ENCODE measurements around the gene IL17RD. TPM values are rescaled to one million over a fixed set of nuclear protein-coding genes. Genes with fewer than 3 reads are reported as not detected.

Gene IL17RD
- total RNA-seq, 1 donor from 2014 or later: 1.1 TPM

DNA sequence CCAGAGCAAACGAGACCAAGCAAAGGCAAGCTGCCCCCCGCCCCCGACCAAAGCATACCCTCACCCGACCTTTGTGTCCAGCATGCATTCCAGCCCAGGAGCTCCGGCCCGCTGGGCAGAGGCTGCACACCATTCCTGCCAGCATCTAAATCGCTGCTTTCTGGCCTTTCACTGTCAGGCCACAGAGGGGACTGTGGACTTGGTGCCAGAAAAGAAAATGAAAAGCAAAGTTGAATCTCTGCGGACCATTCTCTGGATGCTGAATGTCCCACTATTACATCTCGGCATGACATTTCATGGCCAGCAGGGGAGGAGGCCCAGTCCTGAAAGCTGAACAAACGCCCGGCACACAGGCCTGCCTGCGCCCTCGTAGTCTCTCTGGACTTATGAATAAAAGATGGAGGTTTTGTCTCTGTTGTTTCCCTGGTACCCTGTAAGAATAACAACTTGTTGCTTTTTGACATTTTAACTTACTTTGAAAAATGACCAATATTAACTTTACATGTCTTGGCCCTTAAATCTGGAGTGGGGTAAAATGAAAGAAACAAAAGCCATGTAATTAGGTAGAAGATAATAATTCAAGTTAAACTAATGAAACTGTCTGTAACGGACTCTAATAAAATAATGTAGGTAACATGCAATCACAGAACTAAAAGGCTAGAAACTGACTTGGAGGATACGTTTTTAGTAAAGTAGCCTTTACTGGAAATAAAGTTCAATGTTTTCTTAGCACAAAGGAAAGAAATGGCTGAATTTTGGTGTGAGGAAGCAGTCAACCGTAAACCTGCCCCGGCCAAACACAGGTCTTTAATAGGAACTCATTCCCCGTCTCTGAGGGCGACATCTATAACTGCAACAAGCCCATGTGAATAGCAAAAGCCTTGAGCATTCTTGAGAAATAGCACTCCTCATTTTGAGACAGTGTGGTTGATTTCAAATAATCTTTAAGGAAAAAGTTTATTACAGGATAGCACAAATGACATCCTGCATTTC, 12.7 kb downstream of the IL17RD start:
- H3K27ac ChIP-seq: no peak overlapping the region
- DNase-seq: no peak
- H3K4me3 ChIP-seq: no peak overlapping the region
- H3K36me3 ChIP-seq: no peaks in the 10 kb centered on the region
- H3K4me1 ChIP-seq: no peaks in the 10 kb centered on the region
- no peak for TF ChIP-seq CTCF (IDR thresholded peaks at IDR 0.05)
- intact Hi-C loops (cut with DNase I): no loop called here
- H3K9me3 ChIP-seq: no peaks in the 10 kb centered on the region
- H3K27me3 ChIP-seq: no peaks in the 10 kb centered on the region
- ATAC-seq: no peak

DNA sequence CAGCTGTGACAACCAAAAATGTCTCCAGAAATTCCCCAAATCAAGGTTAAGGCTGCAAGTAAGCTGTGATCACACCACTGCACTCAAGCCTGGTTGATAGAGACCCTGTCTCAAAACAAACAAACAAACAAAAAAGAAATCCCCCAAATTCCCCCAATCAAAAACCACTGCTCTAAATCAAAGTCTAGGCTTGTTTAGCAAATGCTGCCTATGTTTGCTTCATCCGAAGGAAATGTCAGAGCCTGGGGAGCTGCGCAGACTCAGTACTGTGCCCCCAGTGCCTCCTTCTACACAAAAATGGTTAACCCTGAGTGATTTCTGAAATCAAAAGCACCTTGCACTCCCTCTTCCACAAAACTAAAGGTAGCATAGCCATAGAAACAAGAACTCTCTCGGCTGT, 13.4 kb downstream of the IL17RD start:
- no peak for ATAC-seq
- H3K4me1 ChIP-seq: no peaks in the 10 kb centered on the region
- H3K27me3 ChIP-seq: no peaks in the 10 kb centered on the region
- intact Hi-C loops (cut with DNase I): no loop called here
- DNase-seq: no peak
- TF ChIP-seq CTCF (IDR thresholded peaks at IDR 0.05): no peak
- no peak overlapping the region for H3K4me3 ChIP-seq
- H3K27ac ChIP-seq: no peak overlapping the region
- H3K9me3 ChIP-seq: no peaks in the 10 kb centered on the region
- no peaks in the 10 kb centered on the region for H3K36me3 ChIP-seq

DNA sequence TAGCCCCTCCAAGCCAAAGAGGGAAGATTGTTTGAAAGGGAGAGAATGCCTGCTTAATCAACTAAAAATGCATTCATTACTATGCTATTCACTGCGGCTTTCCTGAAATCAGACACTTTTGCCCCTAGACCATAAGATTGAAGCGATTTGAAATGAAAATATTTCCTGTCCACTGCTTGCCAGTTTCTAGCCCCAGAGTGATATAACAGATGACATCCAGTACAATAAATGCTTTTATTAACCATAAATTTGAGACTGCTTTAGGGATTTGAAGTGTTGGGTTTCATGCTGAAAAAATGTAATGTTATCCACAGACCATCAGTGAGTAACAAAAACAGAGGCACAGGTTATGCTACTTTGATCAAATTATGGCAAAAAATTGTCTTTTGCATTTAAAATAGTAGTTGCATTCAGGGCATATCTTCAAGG, 14.1 kb downstream of the IL17RD start:
- no peak for ATAC-seq

GRCh38 chr3:57150113-57150581, 15.0 kb downstream of the IL17RD start:
- Histone ChIP-seq H3K4me3 (no peak overlapping the region), H3K27me3 (no peaks in the 10 kb centered on the region), H3K4me1 (no peaks in the 10 kb centered on the region), H3K27ac (no peak overlapping the region), H3K9me3 (no peaks in the 10 kb centered on the region), H3K36me3 (no peaks in the 10 kb centered on the region)
- DNase-seq (no peak), ATAC-seq (no peak)
- intact Hi-C loops (cut with DNase I): no loop called here
- no peak for TF ChIP-seq CTCF (IDR thresholded peaks at IDR 0.05)

More for the DNA sequence above, 14.1 kb downstream of the IL17RD start:
- no peak for DNase-seq
- Histone ChIP-seq H3K27ac (no peak overlapping the region), H3K4me3 (no peak overlapping the region), H3K9me3 (no peaks in the 10 kb centered on the region), H3K27me3 (no peaks in the 10 kb centered on the region), H3K4me1 (no peaks in the 10 kb centered on the region), H3K36me3 (no peaks in the 10 kb centered on the region)
- TF ChIP-seq CTCF (IDR thresholded peaks at IDR 0.05): no peak
- intact Hi-C loops (cut with DNase I): no loop called here

DNA sequence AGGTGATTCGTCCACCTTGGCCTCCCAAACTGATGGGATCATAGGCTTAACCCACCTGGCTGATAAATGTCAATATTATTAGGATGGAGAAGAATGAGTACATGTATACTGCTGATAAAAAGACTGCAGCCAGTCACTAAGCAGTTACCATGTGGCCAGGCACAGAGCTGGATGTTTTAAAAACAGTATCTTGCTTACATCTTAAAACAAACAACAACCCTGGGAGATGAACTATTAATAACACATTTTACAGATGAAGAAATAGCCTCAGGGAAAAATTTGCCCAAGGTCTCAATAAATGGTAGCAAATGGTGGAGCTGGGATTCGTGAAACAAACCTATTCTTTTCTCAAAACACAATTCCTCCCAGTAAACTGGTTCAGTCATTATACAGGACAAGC, 18.1 kb downstream of the IL17RD start:
- H3K4me1 ChIP-seq: no peaks in the 10 kb centered on the region
- no peak overlapping the region for H3K4me3 ChIP-seq
- intact Hi-C loops (cut with DNase I): no loop called here
- H3K9me3 ChIP-seq: no peaks in the 10 kb centered on the region
- no peak for ATAC-seq
- no peaks in the 10 kb centered on the region for H3K36me3 ChIP-seq
- H3K27ac ChIP-seq: no peak overlapping the region
- DNase-seq: no peak
- TF ChIP-seq CTCF (IDR thresholded peaks at IDR 0.05): no peak
- no peaks in the 10 kb centered on the region for H3K27me3 ChIP-seq

Data from upper lobe of right lung (tissue), 1 donor.